NCI-H1105 (cell line): ENCODE data around the gene TMEM200C.
A peak's percentile ranks its signal among the peaks of the same experiment; 100 is the strongest.
"Not testable (repeated sequence)": the region's sequence is repeated elsewhere in the genome, so short reads cannot be mapped to it uniquely, and the experiment has no call there.

ENCODE experiments used
- DNase-seq: peaks from one replicate; lab custom pipeline; 2025; lab: John Stamatoyannopoulos, UW

TMEM200C gene

GRCh38 chr18:5891854-5892215 lies 3.5 kb downstream of the TMEM200C start:
- DNase-seq, result no peak

GRCh38 chr18:5891184-5891853 lies 4.0 kb downstream of the TMEM200C start:
- DNase-seq, result no peak

GRCh38 chr18:5890331-5891183 lies 4.8 kb downstream of the TMEM200C start:
- peak; percentile 32 for DNase-seq

- no peak for DNase-seq
Measured at GRCh38 chr18:5885361-5885760, 10.0 kb downstream of the TMEM200C start.

GRCh38 chr18:5884375-5884774 lies 10.9 kb downstream of the TMEM200C start:
- DNase-seq, result no peak

GRCh38 chr18:5879479-5879882 lies 15.8 kb downstream of the TMEM200C start:
- no peak for DNase-seq

- DNase-seq, result no peak
Measured at GRCh38 chr18:5876891-5877290, 18.4 kb downstream of the TMEM200C start.

GRCh38 chr18:5874336-5874735 lies 21.0 kb downstream of the TMEM200C start:
- no peak for DNase-seq

GRCh38 chr18:5872886-5873285 lies 22.4 kb downstream of the TMEM200C start:
- DNase-seq, result no peak

- DNase-seq, result no peak
Measured at GRCh38 chr18:5871426-5871825, 23.9 kb downstream of the TMEM200C start.

GRCh38 chr18:5868218-5868854 lies 27.0 kb downstream of the TMEM200C start:
- DNase-seq, result peak; percentile 25

GRCh38 chr18:5865521-5865920 lies 29.8 kb downstream of the TMEM200C start:
- no peak for DNase-seq

GRCh38 chr18:5862127-5862526 lies 33.2 kb downstream of the TMEM200C start:
- DNase-seq, result not testable (repeated sequence)

- DNase-seq, result no peak
Measured at GRCh38 chr18:5857180-5857579, 38.1 kb downstream of the TMEM200C start.

GRCh38 chr18:5853253-5853652 lies 42.1 kb downstream of the TMEM200C start:
- no peak for DNase-seq

- DNase-seq, result no peak
Measured at GRCh38 chr18:5851998-5852397, 43.3 kb downstream of the TMEM200C start.

- DNase-seq, result no peak
Measured at GRCh38 chr18:5842653-5843052, 52.7 kb downstream of the TMEM200C start.

- no peak for DNase-seq
Measured at GRCh38 chr18:5841518-5841917, 53.8 kb downstream of the TMEM200C start.

- DNase-seq, result no peak
Measured at GRCh38 chr18:5840547-5840946, 54.8 kb downstream of the TMEM200C start.

GRCh38 chr18:5840025-5840424 lies 55.3 kb downstream of the TMEM200C start:
- DNase-seq, result no peak

- no peak for DNase-seq
Measured at GRCh38 chr18:5839102-5839501, 56.2 kb downstream of the TMEM200C start.
